GM21390 (cell line): ENCODE data around the gene ASPRV1.
A peak's percentile ranks its signal among the peaks of the same experiment; 100 is the strongest.

Experiments used
- ATAC-seq: cut with Tn5 transposase; IDR thresholded peaks from one replicate; pipeline ENCODE4 v1.9.1; 2021; ENCODE audit not compliant: unreplicated experiment

The ASPRV1 gene

DNA sequence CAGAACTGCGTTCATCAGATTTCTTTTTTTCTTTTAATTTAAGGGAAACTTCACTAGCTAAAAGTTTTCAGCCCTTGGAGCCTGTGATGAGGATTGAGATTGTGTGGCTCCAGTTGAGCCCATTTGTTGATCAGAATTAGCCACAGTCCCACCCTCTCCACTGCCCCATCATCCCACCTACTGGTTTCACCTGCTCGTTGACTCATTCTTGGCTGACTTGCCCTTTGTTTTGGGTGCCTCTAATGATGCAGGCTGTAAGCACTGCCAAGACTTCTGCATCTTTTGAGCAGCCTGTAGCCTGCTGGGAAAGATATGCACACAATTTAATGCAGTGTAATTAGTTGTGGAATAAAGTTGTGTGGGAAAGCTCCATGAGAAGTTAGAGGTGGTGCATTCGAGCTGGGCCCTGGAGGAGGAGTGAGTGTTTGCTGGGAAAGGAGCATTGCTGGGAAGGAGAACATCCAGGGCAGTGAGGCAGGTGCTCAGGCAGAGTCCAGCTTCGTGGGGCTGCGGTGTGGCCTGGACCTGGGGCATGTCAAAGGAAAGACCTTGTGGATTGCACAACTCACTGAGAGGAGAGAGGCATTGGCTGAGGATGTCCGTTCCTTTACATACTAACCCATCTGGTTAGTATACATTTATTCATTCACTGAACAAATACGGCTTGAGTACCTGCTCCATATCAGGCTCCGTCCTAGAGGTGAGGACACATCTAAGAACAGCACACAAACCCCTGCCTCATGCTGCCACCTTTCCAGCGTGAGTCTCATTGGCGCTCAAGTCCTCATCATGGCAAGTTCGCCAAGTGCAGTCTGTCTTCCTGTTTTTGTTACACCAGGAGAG lies 18.2 kb downstream of the ASPRV1 start:
- no peak for ATAC-seq

GRCh38 chr2:69940691-69941090 lies 20.7 kb downstream of the ASPRV1 start:
- ATAC-seq: no peak

DNA sequence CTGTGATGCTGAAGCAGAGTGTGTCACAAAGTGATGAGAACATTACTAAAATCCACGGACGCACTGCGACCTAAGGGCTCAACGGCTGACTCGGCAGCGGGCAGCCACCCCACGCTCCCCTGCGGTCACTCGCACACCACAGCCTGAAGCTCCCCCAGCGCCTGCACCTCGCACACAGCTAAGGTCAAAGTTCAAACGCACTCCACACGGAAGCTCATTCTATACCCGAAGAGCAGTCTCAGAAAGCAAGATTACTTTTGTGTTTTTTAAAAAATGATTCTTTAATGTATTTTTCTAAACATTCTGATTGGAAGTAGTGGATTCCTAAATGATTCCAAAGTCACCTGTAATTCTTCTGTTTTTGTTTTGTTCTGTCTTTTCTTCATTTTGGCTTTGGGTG lies 21.7 kb downstream of the ASPRV1 start:
- no peak for ATAC-seq

GRCh38 chr2:69937968-69938367 lies 23.5 kb downstream of the ASPRV1 start:
- ATAC-seq: no peak

- ATAC-seq: no peak
These were observed 24.5 kb downstream of the ASPRV1 start for GRCh38 chr2:69936906-69937305.

- ATAC-seq: no peak
These were observed 26.4 kb downstream of the ASPRV1 start for GRCh38 chr2:69935011-69935410.

DNA sequence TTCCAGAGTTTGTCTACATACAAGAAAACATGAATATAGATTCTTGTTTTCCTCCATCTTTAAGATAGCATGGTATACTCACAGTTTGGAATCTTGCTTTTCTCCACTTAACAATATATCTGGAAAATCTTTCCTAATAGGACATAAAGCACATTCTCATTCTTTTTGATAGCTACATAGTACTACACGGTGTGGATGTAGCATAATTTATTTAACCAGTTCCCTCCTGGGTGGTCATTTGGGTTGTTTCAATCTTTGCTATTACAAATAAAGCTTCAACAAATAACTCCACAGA lies 26.9 kb downstream of the ASPRV1 start:
- ATAC-seq: no peak

- no peak for ATAC-seq
These were observed 27.4 kb downstream of the ASPRV1 start for GRCh38 chr2:69933839-69934613.

DNA sequence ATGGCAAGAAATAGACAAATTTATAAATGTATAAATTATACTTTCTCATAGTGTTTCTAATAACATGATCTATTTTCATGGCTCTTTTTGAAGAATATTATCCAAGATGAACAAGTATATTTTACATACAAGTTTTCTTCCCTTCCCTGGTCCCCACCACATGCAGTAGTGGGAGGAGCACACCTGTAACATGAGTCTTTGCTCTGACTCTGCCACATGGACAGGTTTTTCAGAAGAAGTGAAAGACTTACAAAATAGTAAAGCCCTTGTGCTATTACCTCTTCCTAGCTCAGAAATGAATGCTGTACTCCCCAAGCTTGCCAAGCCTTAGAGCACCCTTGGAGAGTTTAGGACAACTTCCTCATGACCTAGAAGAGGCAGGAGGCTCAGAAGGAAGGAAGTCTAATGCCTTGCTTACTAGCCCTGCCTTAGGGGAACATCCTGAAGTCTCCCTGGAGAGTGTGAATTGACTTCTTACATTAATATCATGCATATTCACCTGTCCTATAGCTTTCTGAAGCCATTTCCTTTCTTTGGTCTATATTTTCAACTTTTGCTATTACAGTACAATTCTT lies 28.1 kb downstream of the ASPRV1 start:
- ATAC-seq: no peak

GRCh38 chr2:69932596-69932922 lies 28.9 kb downstream of the ASPRV1 start:
- ATAC-seq: no peak

DNA sequence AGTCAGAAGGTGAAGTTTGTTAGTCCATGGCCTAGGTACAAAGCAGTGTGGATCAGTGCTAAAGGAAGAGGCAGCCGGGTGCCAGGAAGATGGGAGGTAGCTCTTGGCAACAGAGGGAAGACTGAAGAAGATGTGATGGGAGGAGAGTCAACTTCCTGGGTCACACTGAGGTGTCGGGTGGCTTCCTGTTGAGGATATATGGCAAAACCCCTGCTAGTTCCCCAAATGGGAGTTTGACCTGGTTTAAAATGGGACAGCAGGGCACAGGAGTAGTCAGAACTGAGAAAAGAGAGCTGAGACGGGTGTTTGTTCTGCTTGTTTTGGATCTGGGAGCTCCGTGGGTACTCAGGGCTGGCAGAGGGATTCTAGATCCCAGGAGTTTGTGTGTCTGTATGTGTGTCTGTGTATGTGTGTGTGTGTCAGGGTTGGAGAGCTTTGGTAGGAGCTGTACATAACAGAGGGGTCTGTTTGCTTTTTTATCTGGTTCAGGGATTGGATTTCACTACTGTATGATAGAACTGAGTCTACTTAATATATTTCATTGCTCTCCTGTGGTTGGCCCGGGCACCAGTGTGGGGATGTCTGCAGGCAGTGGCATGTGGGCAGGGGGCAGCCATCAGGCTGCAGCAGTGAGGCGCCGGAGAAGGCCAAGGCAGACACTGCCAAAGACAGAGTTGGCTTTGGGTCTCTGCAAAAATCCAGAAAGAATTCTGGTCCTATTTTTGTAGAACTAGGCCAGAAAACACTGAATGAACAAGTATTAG lies 29.4 kb downstream of the ASPRV1 start:
- ATAC-seq: no peak

- ATAC-seq: no peak
These were observed 34.4 kb downstream of the ASPRV1 start for GRCh38 chr2:69926849-69927515.

DNA sequence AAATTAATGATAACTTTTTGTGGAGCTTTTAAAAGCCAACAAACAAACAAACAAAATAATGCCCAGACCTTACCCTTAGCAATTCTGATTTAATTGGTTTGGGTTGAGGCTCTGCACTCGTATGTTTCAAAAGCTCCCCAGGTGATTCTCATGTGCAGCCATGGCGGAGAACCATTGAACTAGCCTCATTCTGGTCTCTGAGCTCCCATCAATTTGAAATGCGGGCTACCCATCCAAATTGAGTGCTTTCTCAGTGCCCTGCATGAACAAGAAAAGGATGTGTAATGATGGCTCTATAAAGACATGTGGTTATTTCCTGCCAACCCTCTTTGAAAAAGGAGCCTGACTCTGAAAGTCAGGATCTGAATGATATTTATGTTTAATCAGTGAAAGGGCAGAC lies 38.3 kb downstream of the ASPRV1 start:
- ATAC-seq: no peak

DNA sequence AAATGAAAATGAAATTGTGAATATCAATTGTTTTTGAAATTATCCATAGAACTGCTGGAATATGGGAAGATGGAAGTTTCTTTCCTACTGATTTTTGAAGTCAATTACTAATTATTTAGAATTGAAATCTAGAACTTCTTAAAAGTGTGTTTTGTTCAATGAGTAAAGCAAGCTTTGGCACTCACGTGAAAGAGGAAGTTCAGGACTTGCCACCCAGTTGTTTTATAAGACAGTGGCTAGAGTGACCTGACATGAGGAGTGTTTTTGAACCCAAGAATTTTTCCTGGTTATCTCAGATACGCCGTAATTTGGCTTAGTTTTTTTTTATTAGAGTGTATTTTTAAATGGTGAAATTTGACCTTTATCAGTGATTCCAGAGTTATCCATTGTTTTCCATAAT lies 43.0 kb downstream of the ASPRV1 start:
- no peak for ATAC-seq

GRCh38 chr2:69917852-69918251 lies 43.6 kb downstream of the ASPRV1 start:
- no peak for ATAC-seq

DNA sequence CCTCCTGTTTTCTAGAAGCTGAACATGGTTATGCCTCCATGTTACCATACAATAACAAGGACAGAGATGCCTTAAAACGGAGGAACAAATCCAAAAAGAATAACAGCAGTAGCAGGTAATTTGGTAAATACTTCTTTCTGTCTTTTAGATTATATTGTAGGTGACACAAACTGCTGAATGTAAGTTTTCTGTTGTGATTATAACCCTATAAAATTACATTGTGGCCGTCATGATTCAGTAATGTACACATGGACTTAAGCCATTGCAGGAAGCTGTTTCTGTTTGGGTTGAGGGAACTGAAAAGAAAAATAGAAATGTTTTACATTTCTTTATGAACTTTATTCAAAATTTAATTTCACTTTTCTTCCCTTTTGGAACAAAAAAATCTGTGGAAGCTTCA lies 45.3 kb downstream of the ASPRV1 start:
- no peak for ATAC-seq

DNA sequence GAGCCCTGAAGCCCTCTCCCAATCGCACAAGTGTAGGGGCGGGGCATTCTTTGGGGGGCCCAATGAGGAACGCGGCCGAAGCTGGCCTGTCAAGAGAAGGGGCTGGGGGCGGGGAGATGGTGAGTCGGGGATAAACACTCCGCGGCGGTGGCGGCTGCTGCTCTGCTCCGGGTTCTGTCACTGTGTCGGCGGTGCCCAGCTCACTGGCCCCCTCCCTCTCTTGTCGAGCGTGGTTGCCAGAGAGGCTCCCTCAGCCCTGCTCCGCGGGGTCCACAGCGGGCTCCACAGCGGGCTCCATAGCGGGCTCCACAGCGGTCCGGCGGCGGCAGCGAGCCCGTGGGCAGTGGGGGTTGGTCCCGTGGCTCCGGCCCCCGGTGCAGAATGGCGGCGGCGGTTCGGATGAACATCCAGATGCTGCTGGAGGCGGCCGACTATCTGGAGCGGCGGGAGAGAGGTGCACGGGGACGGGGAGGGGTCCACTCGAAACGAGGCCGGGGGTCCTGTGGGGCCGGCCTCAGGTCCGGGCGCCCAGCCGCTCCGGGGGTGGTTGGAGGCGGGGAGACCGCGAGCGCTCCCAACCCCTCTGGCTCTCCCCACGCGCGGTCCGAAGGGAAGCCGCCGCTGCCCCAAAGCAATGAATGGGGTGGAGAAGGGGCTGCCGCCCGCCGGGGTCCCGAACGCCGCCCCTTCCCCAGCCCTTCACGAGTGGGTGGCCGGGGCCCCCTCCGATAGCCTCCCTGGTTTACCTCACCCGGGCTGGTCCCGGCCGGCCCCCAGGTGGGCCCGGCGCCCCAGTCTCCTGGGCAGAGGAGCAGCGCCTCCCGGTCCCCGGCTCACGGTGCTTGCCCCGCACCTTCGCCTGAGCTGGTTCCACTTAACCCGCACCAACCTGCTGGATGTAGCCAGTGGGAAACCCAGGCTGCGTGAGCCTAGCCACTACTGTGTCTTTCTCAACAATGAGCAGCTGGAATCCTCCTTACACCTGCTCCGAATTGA lies 46.2 kb downstream of the ASPRV1 start, which contains the start of gene MXD1:
TSS of gene MXD1 (plus strand) at position 160 of the 996 bp plus-strand sequence. CDS start at position 382, 222 bp downstream.
- no peak for ATAC-seq

GRCh38 chr2:69914164-69914949 lies 47.1 kb downstream of the ASPRV1 start:
- ATAC-seq: peak; percentile 85
